Measurements from ENCODE around the gene UCMA. TPM values are rescaled to one million over a fixed set of nuclear protein-coding genes. Genes with fewer than 3 reads are reported as not detected.

The UCMA gene
- total and polyA plus RNA-seq, 2 of the 4 experiments (the other 2 are of a cell fraction), result not detected

- Histone ChIP-seq H3K9me1 (ENCODE audit: insufficient read depth, low read length) (no peaks in the 10 kb centered on the region), H3K4me3 (ENCODE audit: insufficient read depth, low read depth, low read length) (no peak overlapping the region), H4K5ac (ENCODE audit: low read depth, low read length) (no peak overlapping the region), H2AK9ac (replicated peaks; ENCODE audit: low read depth, low read length, poor library complexity) (no peak overlapping the region), H3K56ac (ENCODE audit: extremely low read depth, insufficient read depth, low read length) (no peak overlapping the region), H3K4ac (ENCODE audit: low read depth, low read length) (no peak overlapping the region), H3K27ac (ENCODE audit: insufficient read depth, low read length) (no peak overlapping the region), H4K8ac (ENCODE audit: low read depth in 2 of 2, low read length in 2 of 2) (no peak overlapping the region), H3K9ac (ENCODE audit: low read depth, low read length) (no peak overlapping the region), H2AFZ (replicated peaks; ENCODE audit: low read length, poor library complexity) (no peak overlapping the region), H2BK5ac (ENCODE audit: low read depth, low read length, poor library complexity, severe bottlenecking) (no peak overlapping the region), H3K36me3 (ENCODE audit: control insufficient read depth, insufficient read depth, low read length) (peaks cover 5% of the 10 kb centered on the region), H2AK5ac (ENCODE audit: low read depth, low read length) (no peak overlapping the region), H2BK120ac (ENCODE audit: low read depth, low read length) (no peak overlapping the region), H4K91ac (ENCODE audit: insufficient read depth, low read depth, low read length) (no peak overlapping the region), H2BK20ac (ENCODE audit: low read depth, low read length) (no peak overlapping the region), H3K4me2 (ENCODE audit: low read depth, low read length) (no peak overlapping the region), H3K14ac (replicated peaks; ENCODE audit: low read depth, low read length) (no peak overlapping the region), H3K9me3 (ENCODE audit: control insufficient read depth, insufficient read depth, low read length) (no peaks in the 10 kb centered on the region), H4K20me1 (ENCODE audit: insufficient read depth, low read length) (no peaks in the 10 kb centered on the region), H3K23ac (ENCODE audit: low read depth, low read length) (no peak overlapping the region), H3K79me1 (ENCODE audit: low read depth in 1 of 2, low read length in 2 of 2) (no peaks in the 10 kb centered on the region), H3K27me3 (ENCODE audit: control insufficient read depth, insufficient read depth, low read length) (no peaks in the 10 kb centered on the region), H3K4me1 (ENCODE audit: control insufficient read depth, insufficient read depth, low read length) (no peaks in the 10 kb centered on the region; the same call in 1 of the 2 replicates), H3K18ac (ENCODE audit: low read depth, low read length) (no peak overlapping the region), H2BK15ac (ENCODE audit: low read depth, low read length) (no peak overlapping the region)
- BruUV-seq (replicated peaks), result no TSS peak
- POLR2A ChIA-PET (ENCODE audit: unreplicated experiment), result no interaction called here
- CTCF ChIA-PET, result no interaction called here
- dilution Hi-C loops (cut with HindIII; ENCODE audit: low sequenced_read_pairs, unreplicated experiment) (no loop called here), intact Hi-C loops (cut with micrococcal nuclease) (no loop called here), in situ Hi-C loops (cut with MboI; ENCODE audit: low sequenced_read_pairs) (no loop called here)
- no peak for ATAC-seq (ENCODE audit: low read depth)
- no peak for DNase-seq
- no CpG with 5 or more reads among the region's 3 CpGs for WGBS, 2 experiments (ENCODE audit: extremely low coverage in 2 of 2, insufficient read length in 1 of 2)
- TF ChIP-seq POLR2A (IDR thresholded peaks at IDR 0.05; ENCODE audit: low read depth, low read length), result no peak
- TF ChIP-seq CEBPB (IDR thresholded peaks at IDR 0.05; ENCODE audit: low read depth, low read length), result no peak
- no peak for TF ChIP-seq RAD21 (IDR thresholded peaks at IDR 0.05; ENCODE audit: low read length)
- TF ChIP-seq CHD1 (IDR thresholded peaks at IDR 0.05; ENCODE audit: low read depth, low read length), result no peak
- TF ChIP-seq SMC3 (IDR thresholded peaks at IDR 0.05; ENCODE audit: low read depth, low read length), result no peak
- no peak for TF ChIP-seq ELK1 (IDR thresholded peaks at IDR 0.05; ENCODE audit: borderline replicate concordance, low read depth, low read length)
- no peak for TF ChIP-seq MXI1 (IDR thresholded peaks at IDR 0.05; ENCODE audit: borderline replicate concordance, low read depth, low read length)
- TF ChIP-seq USF2 (IDR thresholded peaks at IDR 0.05; ENCODE audit: low read depth, low read length), result no peak
These were observed 47.0 kb downstream of the UCMA start for GRCh38 chr10:13187135-13187534.
